Measurements from ENCODE around the gene SLC26A9. TPM values are rescaled to one million over a fixed set of nuclear protein-coding genes. Genes with fewer than 3 reads are reported as not detected.

Gene SLC26A9
- total RNA-seq, 2 donors from 2014 or later = not detected

- Histone ChIP-seq H3K4me3 (no peak overlapping the region), H3K9me3 (no peaks in the 10 kb centered on the region), H3K27ac (no peak overlapping the region), H3K9ac (ENCODE audit: low read depth in 2 of 2, low read length in 2 of 2) (no peak overlapping the region), H3K27me3 (no peaks in the 10 kb centered on the region), H3K36me3 (no peaks in the 10 kb centered on the region), H3K4me1 (no peaks in the 10 kb centered on the region)
- peak; percentile 98 for TF ChIP-seq CTCF (IDR thresholded peaks at IDR 0.05)
- intact Hi-C loops (cut with DNase I) = loop anchor here (2.0 to 10.0 kb wide), 3 partner anchors 59 to 313 kb away; no protein-coding TSS in a partner anchor
- peak; percentile 64 for DNase-seq
Measured at GRCh38 chr1:205977402-205978014, 34.3 kb upstream of the SLC26A9 start.

- Histone ChIP-seq H3K36me3 (no peaks in the 10 kb centered on the region), H3K27me3 (no peaks in the 10 kb centered on the region), H3K4me1 (no peaks in the 10 kb centered on the region), H3K9ac (ENCODE audit: low read depth in 2 of 2, low read length in 2 of 2) (no peak overlapping the region), H3K9me3 (no peaks in the 10 kb centered on the region), H3K4me3 (no peak overlapping the region), H3K27ac (no peak overlapping the region)
- TF ChIP-seq CTCF (IDR thresholded peaks at IDR 0.05) = no peak
- intact Hi-C loops (cut with DNase I) = loop anchor here (2.0 to 10.0 kb wide), 3 partner anchors 58 to 312 kb away; no protein-coding TSS in a partner anchor
- DNase-seq = no peak
Measured at GRCh38 chr1:205976708-205977401, 33.6 kb upstream of the SLC26A9 start.

DNA sequence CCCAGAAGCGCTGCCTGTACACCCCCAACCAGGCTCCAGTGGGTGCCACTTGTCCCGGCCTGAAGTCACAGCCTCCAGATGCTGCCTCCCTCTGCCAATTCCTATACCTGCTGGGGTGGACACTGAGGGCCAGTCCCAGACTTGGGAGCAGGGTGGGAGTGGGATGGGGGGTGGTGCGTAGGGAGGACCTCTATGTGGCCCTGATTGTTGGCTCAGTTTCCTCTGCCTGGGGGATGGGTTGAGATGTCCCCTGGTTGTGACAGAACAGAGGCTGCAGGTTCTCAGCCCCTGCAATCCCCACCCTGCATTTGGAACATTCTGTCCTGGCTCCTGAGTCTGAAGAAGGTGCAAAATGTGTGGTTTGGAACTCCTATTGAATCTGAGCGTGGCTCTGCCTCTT lies 32.8 kb upstream of the SLC26A9 start:
- no peak overlapping the region for H3K27ac ChIP-seq
- DNase-seq = no peak
- H3K4me1 ChIP-seq = no peaks in the 10 kb centered on the region
- no peak overlapping the region for H3K9ac ChIP-seq (ENCODE audit: low read depth in 2 of 2, low read length in 2 of 2)
- no peak for TF ChIP-seq CTCF (IDR thresholded peaks at IDR 0.05)
- H3K27me3 ChIP-seq = no peaks in the 10 kb centered on the region
- no peaks in the 10 kb centered on the region for H3K9me3 ChIP-seq
- intact Hi-C loops (cut with DNase I) = loop anchor here (2.0 to 10.0 kb wide), 3 partner anchors 57 to 311 kb away; no protein-coding TSS in a partner anchor
- no peak overlapping the region for H3K4me3 ChIP-seq
- H3K36me3 ChIP-seq = no peaks in the 10 kb centered on the region

DNA sequence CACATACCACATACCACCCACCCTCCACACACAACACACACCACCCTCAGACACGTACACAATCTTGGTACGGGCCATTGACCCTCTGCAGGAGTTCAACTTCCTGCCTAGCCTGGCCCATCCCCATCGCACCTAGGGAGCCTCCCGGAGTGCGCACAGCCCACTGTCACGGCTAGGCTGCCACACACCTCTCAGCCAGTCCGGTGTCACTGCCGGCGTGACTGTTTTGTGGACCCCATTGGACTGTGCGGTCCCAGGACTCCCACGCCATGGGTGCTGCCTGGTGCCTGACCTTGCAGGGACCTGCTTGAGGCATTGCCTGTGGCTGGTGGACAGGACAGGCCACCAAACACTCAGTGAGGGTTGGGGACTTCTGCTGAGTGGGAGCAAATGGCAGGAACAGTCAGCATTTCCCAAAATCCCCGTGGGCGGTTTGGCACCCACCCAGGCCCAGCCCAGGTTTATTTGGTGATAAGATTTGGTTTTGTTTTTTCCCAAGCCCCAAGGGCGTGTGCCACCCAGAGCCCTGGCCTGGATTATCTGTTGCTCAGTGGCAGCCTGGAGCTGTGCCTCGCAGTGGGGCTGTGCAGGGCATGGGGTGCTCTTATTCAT lies 32.2 kb upstream of the SLC26A9 start:
- intact Hi-C loops (cut with DNase I) = loop anchor here (10.0 kb wide), 1 partner anchor 311 kb away; no protein-coding TSS in a partner anchor
- TF ChIP-seq CTCF (IDR thresholded peaks at IDR 0.05) = no peak
- H3K4me1 ChIP-seq = no peaks in the 10 kb centered on the region
- H3K36me3 ChIP-seq = no peaks in the 10 kb centered on the region
- H3K4me3 ChIP-seq = no peak overlapping the region
- no peak for DNase-seq
- H3K9me3 ChIP-seq = no peaks in the 10 kb centered on the region
- no peak overlapping the region for H3K27ac ChIP-seq
- H3K9ac ChIP-seq (ENCODE audit: low read depth in 2 of 2, low read length in 2 of 2) = no peak overlapping the region
- no peaks in the 10 kb centered on the region for H3K27me3 ChIP-seq

DNA sequence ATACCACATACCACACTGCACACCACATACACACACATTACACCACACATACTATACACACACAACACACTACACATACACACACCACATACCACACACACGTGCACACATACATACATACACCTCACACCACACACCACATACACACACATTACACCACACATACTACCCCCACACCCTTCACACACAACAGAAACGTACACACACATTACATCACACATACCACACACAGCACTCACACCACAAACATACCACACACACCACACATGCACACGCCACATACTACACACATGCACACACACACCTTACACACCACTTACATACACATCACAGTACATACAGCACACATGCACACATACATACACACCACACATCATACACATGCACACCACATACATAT lies 31.5 kb upstream of the SLC26A9 start:
- Histone ChIP-seq H3K27ac (no peak overlapping the region), H3K9me3 (no peaks in the 10 kb centered on the region), H3K4me1 (no peaks in the 10 kb centered on the region), H3K27me3 (no peaks in the 10 kb centered on the region), H3K36me3 (no peaks in the 10 kb centered on the region), H3K9ac (ENCODE audit: low read depth in 2 of 2, low read length in 2 of 2) (no peak overlapping the region), H3K4me3 (no peak overlapping the region)
- intact Hi-C loops (cut with DNase I) = loop anchor here (10.0 kb wide), 1 partner anchor 310 kb away; no protein-coding TSS in a partner anchor
- no peak for DNase-seq
- TF ChIP-seq CTCF (IDR thresholded peaks at IDR 0.05) = no peak

All from colonic mucosa (tissue), 4 donors.